HG02623 (cell line): ENCODE results near the gene PPP1R37.
A peak's percentile ranks its signal among the peaks of the same experiment; 100 is the strongest.

Experiments used
- ATAC-seq: cut with Tn5 transposase; IDR thresholded peaks from one replicate; pipeline ENCODE4 v1.9.1; 2021; ENCODE audit warnings: moderate library complexity; ENCODE audit not compliant: unreplicated experiment

PPP1R37 gene

GRCh38 chr19:45136507-45137178 lies 43.7 kb downstream of the PPP1R37 start:
- no peak for ATAC-seq

GRCh38 chr19:45137179-45137761 lies 44.3 kb downstream of the PPP1R37 start:
- peak; percentile 63 for ATAC-seq

- no peak for ATAC-seq
Measured at GRCh38 chr19:45138303-45138751, 45.3 kb downstream of the PPP1R37 start.

- ATAC-seq, result no peak
Measured at GRCh38 chr19:45139286-45140143, 46.5 kb downstream of the PPP1R37 start.

GRCh38 chr19:45140144-45140503 lies 47.1 kb downstream of the PPP1R37 start:
- ATAC-seq, result no peak

GRCh38 chr19:45140533-45140932 lies 47.6 kb downstream of the PPP1R37 start:
- ATAC-seq, result no peak

GRCh38 chr19:45141203-45141900 lies 48.4 kb downstream of the PPP1R37 start:
- ATAC-seq, result no peak

GRCh38 chr19:45142016-45142725 lies 49.2 kb downstream of the PPP1R37 start:
- no peak for ATAC-seq

GRCh38 chr19:45142726-45143110 lies 49.7 kb downstream of the PPP1R37 start:
- no peak for ATAC-seq

- ATAC-seq, result no peak
Measured at GRCh38 chr19:45144431-45145269, 51.7 kb downstream of the PPP1R37 start.

- ATAC-seq, result no peak
Measured at GRCh38 chr19:45145270-45146189, 52.6 kb downstream of the PPP1R37 start.

- ATAC-seq, result no peak
Measured at GRCh38 chr19:45146251-45146650, 53.3 kb downstream of the PPP1R37 start.

- no peak for ATAC-seq
Measured at GRCh38 chr19:45146741-45147205, 53.8 kb downstream of the PPP1R37 start.

- ATAC-seq, result no peak
Measured at GRCh38 chr19:45147835-45148676, 55.1 kb downstream of the PPP1R37 start.

- ATAC-seq, result no peak
Measured at GRCh38 chr19:45149129-45149528, 56.1 kb downstream of the PPP1R37 start.

GRCh38 chr19:45150180-45150579 lies 57.2 kb downstream of the PPP1R37 start:
- ATAC-seq, result no peak

- ATAC-seq, result no peak
Measured at GRCh38 chr19:45150751-45151281, 57.8 kb downstream of the PPP1R37 start.
